NCI-H128 (cell line): Measurements from ENCODE around the gene PCMT1.
"Not testable (repeated sequence)": the region's sequence is repeated elsewhere in the genome, so short reads cannot be mapped to it uniquely, and the experiment has no call there.

ENCODE experiments used
- DNase-seq: peaks from one replicate; lab custom pipeline; 2025; ENCODE audit not compliant: unreplicated experiment; lab: John Stamatoyannopoulos, UW

The PCMT1 gene

GRCh38 chr6:149813351-149813750 lies 63.8 kb downstream of the PCMT1 start:
- no peak for DNase-seq

GRCh38 chr6:149815788-149816187 lies 66.2 kb downstream of the PCMT1 start:
- no peak for DNase-seq

GRCh38 chr6:149820506-149820905 lies 71.0 kb downstream of the PCMT1 start:
- DNase-seq, result no peak

GRCh38 chr6:149821492-149821891 lies 72.0 kb downstream of the PCMT1 start:
- no peak for DNase-seq

GRCh38 chr6:149823013-149823412 lies 73.5 kb downstream of the PCMT1 start:
- no peak for DNase-seq

- no peak for DNase-seq
Observed at GRCh38 chr6:149825292-149825691, 75.8 kb downstream of the PCMT1 start.

- no peak for DNase-seq
Observed at GRCh38 chr6:149830731-149831307, 81.3 kb downstream of the PCMT1 start.

- DNase-seq, result no peak
Observed at GRCh38 chr6:149831308-149831820, 81.8 kb downstream of the PCMT1 start.

GRCh38 chr6:149833651-149834050 lies 84.1 kb downstream of the PCMT1 start:
- no peak for DNase-seq

GRCh38 chr6:149834513-149835481 lies 85.3 kb downstream of the PCMT1 start:
- DNase-seq, result no peak

- peak; percentile 58 for DNase-seq
Observed at GRCh38 chr6:149840345-149841075, 91.0 kb downstream of the PCMT1 start.

GRCh38 chr6:149842331-149842730 lies 92.8 kb downstream of the PCMT1 start:
- no peak for DNase-seq

- no peak for DNase-seq
Observed at GRCh38 chr6:149843051-149843633, 93.6 kb downstream of the PCMT1 start.

- not testable (repeated sequence) for DNase-seq
Observed at GRCh38 chr6:149844036-149844435, 94.5 kb downstream of the PCMT1 start.

- no peak for DNase-seq
Observed at GRCh38 chr6:149844480-149844879, 94.9 kb downstream of the PCMT1 start.

- DNase-seq, result no peak
Observed at GRCh38 chr6:149845549-149845948, 96.0 kb downstream of the PCMT1 start.

GRCh38 chr6:149846321-149846720 lies 96.8 kb downstream of the PCMT1 start:
- no peak for DNase-seq

GRCh38 chr6:149847939-149848267 lies 98.4 kb downstream of the PCMT1 start:
- no peak for DNase-seq

- DNase-seq, result not testable (repeated sequence)
Observed at GRCh38 chr6:149848343-149848742, 98.8 kb downstream of the PCMT1 start.

- no peak for DNase-seq
Observed at GRCh38 chr6:149851461-149852110, 102.0 kb downstream of the PCMT1 start.

GRCh38 chr6:149852180-149852579 lies 102.6 kb downstream of the PCMT1 start:
- DNase-seq, result no peak
